ENCODE results near the gene GJA10.

Gene GJA10

DNA sequence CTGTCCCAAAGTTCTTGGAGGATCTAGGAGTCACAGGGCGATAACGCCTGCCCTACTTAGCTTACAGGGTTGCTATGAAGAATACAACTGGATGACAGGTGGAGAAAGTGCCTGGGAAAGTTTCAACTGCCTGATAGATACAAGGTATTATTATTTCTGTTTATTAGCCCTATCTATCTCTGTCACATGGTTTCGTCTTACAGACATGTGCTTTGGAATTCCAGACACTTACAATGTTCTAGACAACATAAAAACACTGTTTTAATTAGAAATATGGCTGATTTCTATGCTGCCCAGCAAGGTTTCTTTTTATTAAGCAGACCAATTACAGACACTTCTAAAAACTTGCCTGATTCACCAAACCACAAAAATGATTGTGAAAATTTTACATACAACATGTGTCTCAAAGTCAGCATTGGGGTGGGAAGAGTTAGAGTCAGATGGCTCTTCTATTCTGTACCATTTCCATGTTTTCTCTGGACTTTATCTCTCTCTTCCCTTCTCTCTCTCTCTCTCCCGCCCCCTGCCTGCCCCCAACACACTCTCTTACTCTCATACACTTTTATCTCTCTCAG is 50.0 kb downstream of the GJA10 start:
- H3K9me3 ChIP-seq (ENCODE audit: insufficient read depth, low read length, severe bottlenecking) = no peaks in the 10 kb centered on the region
- no peaks in the 10 kb centered on the region for H4K20me1 ChIP-seq (ENCODE audit: insufficient read depth, low read length)
- H3K4me1 ChIP-seq (ENCODE audit: insufficient read depth, low read length) = peaks cover 11% of the 10 kb centered on the region
- H3K9ac ChIP-seq (ENCODE audit: low read depth, low read length) = no peak overlapping the region
- DNase-seq (no peak), ATAC-seq (ENCODE audit: insufficient read depth, low read depth) (no peak)
- no peaks in the 10 kb centered on the region for H3K27me3 ChIP-seq (ENCODE audit: insufficient read depth, low read length, poor library complexity)
- no peak overlapping the region for H3K27ac ChIP-seq (ENCODE audit: low read length)
- no peaks in the 10 kb centered on the region for H3K36me3 ChIP-seq (ENCODE audit: insufficient read depth, low read length)
- no peak overlapping the region for H3K4me2 ChIP-seq (ENCODE audit: insufficient read depth, low read length)
- H3K4me3 ChIP-seq (ENCODE audit: low read depth in 1 of 2, low read length in 2 of 2) = no peak overlapping the region
- TF ChIP-seq CTCF (IDR thresholded peaks at IDR 0.05; ENCODE audit: borderline replicate concordance, extremely low read depth, low read length, poor library complexity, severe bottlenecking) (no peak), EZH2 (IDR thresholded peaks at IDR 0.05; ENCODE audit: borderline replicate concordance, low read depth, low read length, severe bottlenecking) (no peak)
- no peaks in the 10 kb centered on the region for H3K79me2 ChIP-seq (ENCODE audit: insufficient read depth, low read length)
- H2AFZ ChIP-seq (ENCODE audit: low read depth, low read length) = no peak overlapping the region

DNA sequence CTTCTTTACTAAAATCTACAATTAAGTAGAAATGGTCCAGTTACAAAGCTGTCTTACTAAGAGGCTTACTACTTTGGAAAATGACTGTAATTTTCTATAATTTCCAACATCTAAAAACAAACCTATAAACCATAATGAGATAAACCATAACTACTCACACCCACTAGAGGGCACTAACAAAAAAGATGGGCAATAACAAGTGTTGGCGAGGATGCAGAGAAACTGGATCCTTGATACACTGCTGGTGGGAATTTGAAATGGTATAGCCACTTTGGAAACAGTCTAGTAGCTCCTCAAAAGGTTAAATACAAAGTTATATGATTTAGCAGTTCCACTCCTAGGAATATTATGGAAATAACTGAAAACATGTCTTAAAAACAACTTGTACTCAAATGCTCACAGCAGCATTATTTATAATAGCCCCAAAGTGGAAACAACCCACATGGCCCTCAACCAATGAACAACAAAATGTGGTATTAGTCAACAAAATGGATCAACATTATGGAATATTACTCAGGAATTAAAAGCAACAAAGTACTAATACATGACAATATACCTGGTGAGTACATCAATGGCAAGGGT is 50.6 kb downstream of the GJA10 start:
- Histone ChIP-seq H3K9ac (ENCODE audit: low read depth, low read length) (no peak overlapping the region), H4K20me1 (ENCODE audit: insufficient read depth, low read length) (no peaks in the 10 kb centered on the region)
- ATAC-seq (ENCODE audit: insufficient read depth, low read depth) = no peak

More for the DNA sequence above, 50.6 kb downstream of the GJA10 start:
- no peak for DNase-seq
- H3K36me3 ChIP-seq (ENCODE audit: insufficient read depth, low read length) = peaks cover 3% of the 10 kb centered on the region; the same call in 1 of the 2 replicates
- no peaks in the 10 kb centered on the region for H3K79me2 ChIP-seq (ENCODE audit: insufficient read depth, low read length)
- no peak overlapping the region for H2AFZ ChIP-seq (ENCODE audit: low read depth, low read length)
- peak; percentile 57 for TF ChIP-seq CTCF (IDR thresholded peaks at IDR 0.05; ENCODE audit: borderline replicate concordance, extremely low read depth, low read length, poor library complexity, severe bottlenecking)
- TF ChIP-seq EZH2 (IDR thresholded peaks at IDR 0.05; ENCODE audit: borderline replicate concordance, low read depth, low read length, severe bottlenecking) = no peak
- H3K4me3 ChIP-seq (ENCODE audit: low read depth in 1 of 2, low read length in 2 of 2) = no peak overlapping the region
- no peaks in the 10 kb centered on the region for H3K27me3 ChIP-seq (ENCODE audit: insufficient read depth, low read length, poor library complexity)
- no peaks in the 10 kb centered on the region for H3K9me3 ChIP-seq (ENCODE audit: insufficient read depth, low read length, severe bottlenecking)
- H3K4me1 ChIP-seq (ENCODE audit: insufficient read depth, low read length) = peaks cover 11% of the 10 kb centered on the region
- H3K27ac ChIP-seq (ENCODE audit: low read length) = no peak overlapping the region
- no peak overlapping the region for H3K4me2 ChIP-seq (ENCODE audit: insufficient read depth, low read length)

Measured in DND-41 (cell line).